GM19467 (cell line): ENCODE results near the gene IL6ST.

Experiments used
- ATAC-seq: cut with Tn5 transposase; IDR thresholded peaks from one replicate; pipeline ENCODE4 v1.9.1; 2021; ENCODE audit warnings: mild to moderate bottlenecking, moderate library complexity; ENCODE audit not compliant: unreplicated experiment

IL6ST gene

DNA sequence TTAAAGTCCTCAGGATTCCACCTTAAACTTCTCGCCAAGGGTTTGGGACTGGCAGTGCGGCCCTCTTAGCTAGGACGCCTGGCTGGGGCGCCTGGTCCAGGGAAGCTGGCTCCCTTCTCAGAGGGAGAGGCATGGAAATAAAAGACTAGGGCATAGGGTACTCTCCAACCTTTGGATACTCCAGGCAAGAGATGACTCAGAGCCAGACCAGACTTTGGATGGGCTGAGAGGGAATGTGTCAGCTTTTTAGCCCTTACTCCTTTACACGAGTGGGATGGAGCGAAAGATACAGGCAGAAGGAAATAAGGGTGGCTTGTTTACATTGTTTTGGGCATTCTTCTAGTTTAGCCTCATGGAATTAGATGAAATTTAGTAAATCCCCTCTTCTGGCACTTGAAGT, 95.4 kb downstream of the IL6ST start:
- ATAC-seq: no peak

DNA sequence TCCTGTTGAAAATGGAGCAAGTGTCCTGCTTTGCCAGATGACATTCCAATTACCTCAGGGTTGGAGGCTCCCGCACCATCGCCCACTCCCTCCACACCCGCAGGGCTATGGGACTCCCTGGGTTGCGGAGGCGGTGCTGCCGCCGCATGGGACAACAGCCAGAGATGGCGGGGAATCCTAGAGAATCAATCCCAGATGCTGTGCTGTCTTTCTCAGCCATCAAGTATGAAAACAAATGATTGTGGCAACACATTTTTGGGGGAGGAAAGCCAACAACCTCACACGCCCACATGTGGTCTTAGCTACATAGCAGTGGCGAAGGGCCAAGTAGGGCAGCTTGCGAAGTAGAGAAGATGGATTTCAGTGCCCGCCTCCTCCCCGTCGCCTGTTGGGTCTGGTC, 96.9 kb downstream of the IL6ST start:
- ATAC-seq: no peak

DNA sequence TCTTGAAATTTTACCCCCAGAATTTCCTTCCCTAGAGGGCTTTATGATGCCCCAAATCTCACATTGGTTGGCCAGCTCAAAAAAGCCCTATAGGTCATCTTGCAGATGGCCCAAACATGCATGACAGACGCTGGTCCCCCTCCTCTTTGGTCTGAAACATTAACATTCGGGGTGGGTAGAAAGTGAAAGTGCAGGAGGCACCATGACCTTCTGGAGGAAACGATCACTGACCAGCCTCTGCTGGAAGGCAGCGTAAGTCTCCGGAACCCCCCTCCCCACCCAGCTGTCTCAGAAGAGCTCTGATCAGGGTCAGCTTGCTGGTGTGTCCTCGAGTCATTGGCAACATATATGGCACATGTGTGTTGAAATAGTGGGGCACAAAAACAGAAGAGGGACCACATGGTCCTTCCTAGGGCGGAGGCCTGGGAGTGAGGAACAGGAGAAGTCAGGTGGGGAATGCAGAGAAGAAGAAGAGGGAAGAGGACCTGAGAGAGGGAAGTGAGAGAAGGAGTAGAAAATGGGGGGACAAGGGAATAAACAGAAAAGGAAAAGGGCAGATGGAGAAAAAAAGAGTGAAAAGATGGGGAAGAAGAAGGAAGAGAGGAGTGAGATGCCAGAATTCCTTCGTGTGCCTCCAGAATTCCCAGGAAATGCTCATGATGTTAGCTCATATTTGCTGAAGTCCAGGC, 97.4 kb downstream of the IL6ST start:
- no peak for ATAC-seq

DNA sequence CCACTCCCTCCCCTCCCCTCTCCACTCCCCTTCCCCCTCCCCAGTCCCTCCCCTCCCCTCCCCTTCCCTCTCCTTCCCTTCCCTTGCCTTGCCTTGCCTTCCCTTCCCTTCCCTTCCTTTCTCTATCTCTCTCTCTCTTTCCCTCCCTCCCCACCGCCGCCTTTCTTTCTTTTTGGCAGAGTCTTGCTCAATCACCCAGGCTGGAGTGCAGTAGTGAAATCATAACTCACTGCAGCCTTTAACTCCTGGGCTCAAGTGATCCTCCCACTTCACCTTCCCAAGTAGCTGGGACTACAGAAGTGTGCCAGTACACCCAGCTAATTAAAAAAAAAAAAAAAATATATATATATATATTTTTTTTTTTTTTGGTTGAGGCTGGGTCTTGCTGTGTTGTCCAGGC, 98.1 kb downstream of the IL6ST start:
- no peak for ATAC-seq

DNA sequence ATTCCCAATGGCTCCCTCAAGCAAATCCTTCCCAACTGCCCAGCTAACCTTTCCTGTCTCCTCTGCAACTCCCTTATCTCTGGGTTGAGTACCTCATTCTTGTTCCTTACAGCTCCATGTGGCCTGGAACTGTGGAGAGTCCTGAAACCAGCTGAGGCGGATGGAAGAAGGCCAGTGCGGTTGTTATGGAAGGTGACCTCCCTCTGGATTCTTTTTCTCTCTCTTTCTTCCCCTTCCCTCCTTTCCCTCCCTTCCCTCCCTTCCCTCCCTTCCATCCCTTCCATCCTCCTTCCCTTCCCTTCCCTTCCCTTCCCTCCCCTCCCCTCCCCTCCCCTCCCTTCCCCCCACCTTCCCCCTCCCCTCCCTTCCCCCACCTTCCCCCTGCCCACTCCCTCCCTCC, 98.5 kb downstream of the IL6ST start:
- no peak for ATAC-seq

DNA sequence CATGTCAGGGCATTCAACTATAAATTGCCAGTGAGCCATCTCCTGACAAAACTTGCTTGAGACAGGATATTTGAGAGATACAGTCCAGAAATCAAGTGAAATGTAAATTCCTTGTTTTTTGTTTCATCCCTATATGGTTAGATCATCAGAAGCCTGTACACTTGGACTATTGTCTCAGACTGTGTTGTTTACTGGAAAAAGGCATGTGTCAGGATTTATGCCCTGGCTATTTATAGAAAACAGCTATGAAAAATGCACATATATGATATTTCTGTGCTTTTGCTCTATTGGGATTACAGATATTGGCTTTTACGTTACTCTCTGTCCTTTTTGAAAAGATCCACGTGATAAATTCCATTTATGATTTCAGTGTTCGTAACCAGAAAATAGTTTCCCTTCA, 99.4 kb downstream of the IL6ST start:
- no peak for ATAC-seq

DNA sequence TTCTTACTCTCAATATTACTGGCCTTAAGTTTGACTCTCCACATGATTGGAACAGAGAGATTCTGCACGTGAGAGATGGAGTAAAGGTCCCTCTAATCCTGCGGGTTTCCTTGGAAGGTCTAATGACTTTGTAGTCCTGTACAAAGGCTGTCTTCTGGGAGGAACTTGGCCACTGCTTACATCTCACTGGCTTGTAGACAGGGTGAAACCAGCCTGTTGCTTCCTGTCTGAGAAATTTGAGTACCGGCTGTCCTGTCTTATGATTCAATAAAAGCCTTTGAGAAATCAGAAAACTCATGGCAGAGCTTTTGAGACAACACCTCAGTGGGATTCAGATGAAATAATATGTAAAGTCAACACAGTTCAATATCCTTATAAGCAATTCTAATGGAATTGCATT, 100.6 kb downstream of the IL6ST start:
- peak; percentile 70 for ATAC-seq

DNA sequence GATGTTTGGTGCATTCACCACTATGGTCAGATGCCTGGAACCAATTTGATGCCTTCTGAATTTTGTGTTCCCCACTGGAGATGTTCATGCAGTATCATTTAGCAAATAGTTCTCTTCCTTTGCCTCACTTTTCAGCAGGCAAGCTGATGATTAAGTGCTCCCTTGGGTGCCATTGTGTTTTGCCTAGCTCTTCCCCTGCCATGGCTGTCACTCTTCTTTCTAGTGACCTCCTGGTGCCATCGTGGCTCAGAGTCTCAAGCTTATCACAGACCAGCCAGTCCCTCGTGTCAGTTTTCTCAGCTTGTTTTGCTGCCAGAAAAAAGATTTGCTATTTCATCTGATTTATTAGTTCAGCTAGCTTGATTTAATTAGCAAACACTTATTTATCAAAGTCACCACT, 102.3 kb downstream of the IL6ST start:
- no peak for ATAC-seq

DNA sequence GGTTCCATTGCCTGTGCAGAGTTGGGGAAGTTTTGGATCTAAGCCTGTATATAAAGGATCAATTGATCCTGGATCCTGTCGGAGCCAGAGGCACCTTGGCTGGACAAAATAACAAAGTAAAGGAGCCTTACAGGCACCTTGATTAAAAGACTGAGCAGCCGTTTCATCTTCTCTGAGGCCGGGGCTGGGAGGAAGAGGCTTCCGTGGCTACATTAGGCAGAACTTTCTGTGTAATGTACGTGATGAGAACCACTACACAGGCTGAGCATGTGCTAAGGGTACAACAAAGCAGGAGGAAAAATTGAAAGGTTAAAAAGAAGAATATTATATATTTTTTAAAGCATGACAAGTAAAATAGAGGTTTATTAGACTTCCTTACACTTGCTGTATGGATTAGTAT, 106.6 kb downstream of the IL6ST start:
- ATAC-seq: no peak

DNA sequence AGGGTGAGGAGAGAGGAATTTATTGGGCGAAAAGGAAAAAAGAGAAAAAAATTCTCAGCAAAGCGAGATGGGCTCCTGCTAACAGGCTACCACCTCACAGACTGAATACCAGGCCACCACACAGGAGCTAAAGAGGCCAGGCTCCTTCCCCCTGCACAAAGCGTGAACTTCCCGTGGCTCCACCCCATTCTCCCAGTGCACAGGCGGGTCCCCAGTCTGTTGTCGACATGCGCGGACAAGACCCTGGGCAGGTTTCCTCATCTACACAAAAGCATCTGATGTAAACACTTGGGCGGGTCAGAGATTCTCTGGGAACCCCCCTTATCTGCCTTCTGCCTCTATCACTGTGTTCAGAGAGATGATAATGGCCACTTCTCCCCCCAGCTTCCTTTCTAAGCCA, 109.4 kb downstream of the IL6ST start:
- ATAC-seq: no peak
